GM23338 (cell line): ENCODE data around the gene TPST2. TPM values are rescaled to one million over a fixed set of nuclear protein-coding genes. Genes with fewer than 3 reads are reported as not detected.

ENCODE experiments used
- ATAC-seq: fragments of 200-7000 bp; cut with Tn5 transposase; 3 replicates; pipeline ENCODE4 v1.9.1; 2020
- DNase-seq: peaks from one replicate; pipeline ENCODE4 v3.0.0-alpha.2; 2015; ENCODE audit warnings: low spot score
- H2AFZ ChIP-seq: fragments of 200-600 bp; sonication (generic); 2 replicates; pipeline ENCODE4 v1.8.0; 2016; ENCODE audit warnings: antibody characterized with exemption, mild to moderate bottlenecking, moderate library complexity
- H3F3A ChIP-seq: fragments of 200-600 bp; sonication (generic); replicated peaks from 2 replicates; pipeline ENCODE4 v1.8.0; 2017; ENCODE audit warnings: antibody characterized with exemption, mixed run types, low read depth
- H3K27ac ChIP-seq: fragments of 200-600 bp; sonication (generic); 2 replicates; pipeline ENCODE4 v1.6.1; 2016; ENCODE audit warnings: low read depth
- H3K27me3 ChIP-seq: fragments of 200-600 bp; sonication (generic); 2 replicates; pipeline ENCODE4 v1.8.0; 2016; ENCODE audit warnings: mild to moderate bottlenecking, mixed run types, moderate library complexity; ENCODE audit not compliant: insufficient read depth
- H3K36me3 ChIP-seq: fragments of 200-600 bp; sonication (generic); 2 replicates; pipeline ENCODE4 v1.8.0; 2016; ENCODE audit warnings: mild to moderate bottlenecking; ENCODE audit not compliant: insufficient read depth
- H3K4me1 ChIP-seq: fragments of 200-600 bp; sonication (generic); 2 replicates; pipeline ENCODE4 v1.8.0; 2016; ENCODE audit warnings: mild to moderate bottlenecking, moderate library complexity; ENCODE audit not compliant: insufficient read depth
- H3K4me2 ChIP-seq: fragments of 200-600 bp; sonication (generic); 2 replicates; pipeline ENCODE4 v1.7.1; 2017; ENCODE audit warnings: mixed run types
- H3K4me3 ChIP-seq: fragments of 200-600 bp; sonication (generic); 2 replicates; pipeline ENCODE4 v1.6.1; 2016; ENCODE audit warnings: mixed run types
- H3K79me2 ChIP-seq: fragments of 200-600 bp; sonication (generic); replicated peaks from 2 replicates; pipeline ENCODE4 v1.8.0; 2017; ENCODE audit warnings: mild to moderate bottlenecking; ENCODE audit not compliant: insufficient read depth
- H3K9me2 ChIP-seq: fragments of 200-600 bp; sonication (generic); 2 replicates; pipeline ENCODE4 v1.8.0; 2017; ENCODE audit not compliant: insufficient read depth
- H4K20me1 ChIP-seq: fragments of 200-600 bp; sonication (generic); replicated peaks from 2 replicates; pipeline ENCODE4 v1.8.0; 2017; ENCODE audit warnings: mild to moderate bottlenecking; ENCODE audit not compliant: insufficient read depth
- H3K27ac Mint-ChIP-seq: 2 replicates; pipeline ENCODE4 v1.8.0; 2020; ENCODE audit warnings: inconsistent platforms, mild to moderate bottlenecking, moderate library complexity, mixed read lengths
- H3K27me3 Mint-ChIP-seq: 3 replicates; pipeline ENCODE4 v1.8.0; 2022; ENCODE audit warnings: low read depth, mild to moderate bottlenecking, moderate library complexity, mixed read lengths, inconsistent platforms; ENCODE audit not compliant: insufficient read depth, poor library complexity
- H3K36me3 Mint-ChIP-seq: 3 replicates; pipeline ENCODE4 v1.8.0; 2021; ENCODE audit warnings: low read depth, mild to moderate bottlenecking, inconsistent platforms, moderate library complexity, mixed read lengths
- H3K4me1 Mint-ChIP-seq: 3 replicates; pipeline ENCODE4 v1.8.0; 2020; ENCODE audit warnings: mild to moderate bottlenecking, inconsistent platforms, mixed read lengths
- H3K4me3 Mint-ChIP-seq: 3 replicates; pipeline ENCODE4 v1.8.0; 2021; ENCODE audit warnings: moderate library complexity, mild to moderate bottlenecking, inconsistent platforms, mixed read lengths
- H3K9me3 Mint-ChIP-seq: 3 replicates; pipeline ENCODE4 v1.8.0; 2020; ENCODE audit warnings: moderate library complexity, mild to moderate bottlenecking, inconsistent platforms, mixed read lengths
- CREB1 ChIP-seq: fragments of 250-450 bp; sonication (Bioruptor Pico); IDR thresholded peaks from 2 replicates; pipeline ENCODE4 v1.5.0; 2020; ENCODE audit warnings: low read depth, mild to moderate bottlenecking, moderate library complexity
- JUNB ChIP-seq: IDR thresholded peaks from one replicate; pipeline ENCODE4 v1.6.1; 2016; ENCODE audit warnings: antibody characterized with exemption; ENCODE audit not compliant: unreplicated experiment
- NANOG ChIP-seq: IDR thresholded peaks from 2 replicates; pipeline ENCODE4 v1.6.1; 2016; ENCODE audit warnings: antibody characterized with exemption, borderline replicate concordance
- POLR2AphosphoS5 ChIP-seq: IDR thresholded peaks from 2 replicates; pipeline ENCODE4 v1.6.1; 2016; ENCODE audit warnings: antibody characterized with exemption, low read depth
- STAT1 ChIP-seq: IDR thresholded peaks from one replicate; pipeline ENCODE4 v1.6.1; 2016; ENCODE audit warnings: antibody characterized with exemption; ENCODE audit not compliant: unreplicated experiment
- ZNF331 ChIP-seq: fragments of 250-450 bp; sonication (Bioruptor Pico); IDR thresholded peaks from 2 replicates; pipeline ENCODE4 v1.5.0; 2020; ENCODE audit warnings: low read depth, mild to moderate bottlenecking, moderate library complexity
- polyA plus RNA-seq: library from polyadenylated mRNA; unstranded; fragments of >200 nt; fragmentation: Nextera tagmentation; extraction: Ambion mirVana; gene quantifications from 2 replicates; pipeline ENCODE4 v1.2.1, GENCODE V29; 2016
- total RNA-seq: library from RNA; depleted of rRNA; stranded (reverse); fragments of >200 nt; shearing (Covaris generic); gene quantifications from 2 replicates; pipeline ENCODE4 v1.2.3, GENCODE V29; 2014
- TF ChIP-seq, protein P1 (sequence below): IDR thresholded peaks from one replicate; pipeline ENCODE4 v1.6.1; 2018; ENCODE audit warnings: antibody characterized with exemption; ENCODE audit not compliant: unreplicated experiment
- TF ChIP-seq, protein P2 (sequence below): fragments of 250-450 bp; sonication (Bioruptor Pico); IDR thresholded peaks from 2 replicates; pipeline ENCODE4 v1.5.0; 2020; ENCODE audit warnings: mild to moderate bottlenecking, moderate library complexity
- TF ChIP-seq, protein P3 (sequence below): IDR thresholded peaks from 2 replicates; pipeline ENCODE4 v1.6.1; 2016; ENCODE audit warnings: antibody characterized with exemption

Gene TPST2
- total and polyA plus RNA-seq, 2 experiments from 2014 or later = 37.9 to 127 TPM

DNA sequence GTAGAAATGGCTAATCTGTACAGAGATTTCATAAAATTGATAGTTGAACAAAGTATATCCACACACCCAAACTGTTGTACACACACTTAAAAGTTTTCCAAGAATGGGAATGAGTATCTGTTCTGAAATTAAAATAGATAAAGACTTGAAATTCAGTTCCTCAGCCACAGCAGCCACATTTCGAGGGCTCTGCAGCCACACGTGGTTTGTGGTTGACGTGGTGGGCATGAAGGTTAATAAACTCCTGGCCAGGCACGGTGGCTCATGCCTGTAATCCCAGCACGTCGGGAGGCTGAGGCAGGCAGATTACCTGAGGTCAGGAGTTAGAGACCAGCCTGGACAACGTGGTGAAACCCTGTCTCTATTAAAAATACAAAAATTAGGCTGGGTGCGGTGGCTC is 24.0 kb downstream of the TPST2 start (continued):
- TF ChIP-seq, protein P1, sequence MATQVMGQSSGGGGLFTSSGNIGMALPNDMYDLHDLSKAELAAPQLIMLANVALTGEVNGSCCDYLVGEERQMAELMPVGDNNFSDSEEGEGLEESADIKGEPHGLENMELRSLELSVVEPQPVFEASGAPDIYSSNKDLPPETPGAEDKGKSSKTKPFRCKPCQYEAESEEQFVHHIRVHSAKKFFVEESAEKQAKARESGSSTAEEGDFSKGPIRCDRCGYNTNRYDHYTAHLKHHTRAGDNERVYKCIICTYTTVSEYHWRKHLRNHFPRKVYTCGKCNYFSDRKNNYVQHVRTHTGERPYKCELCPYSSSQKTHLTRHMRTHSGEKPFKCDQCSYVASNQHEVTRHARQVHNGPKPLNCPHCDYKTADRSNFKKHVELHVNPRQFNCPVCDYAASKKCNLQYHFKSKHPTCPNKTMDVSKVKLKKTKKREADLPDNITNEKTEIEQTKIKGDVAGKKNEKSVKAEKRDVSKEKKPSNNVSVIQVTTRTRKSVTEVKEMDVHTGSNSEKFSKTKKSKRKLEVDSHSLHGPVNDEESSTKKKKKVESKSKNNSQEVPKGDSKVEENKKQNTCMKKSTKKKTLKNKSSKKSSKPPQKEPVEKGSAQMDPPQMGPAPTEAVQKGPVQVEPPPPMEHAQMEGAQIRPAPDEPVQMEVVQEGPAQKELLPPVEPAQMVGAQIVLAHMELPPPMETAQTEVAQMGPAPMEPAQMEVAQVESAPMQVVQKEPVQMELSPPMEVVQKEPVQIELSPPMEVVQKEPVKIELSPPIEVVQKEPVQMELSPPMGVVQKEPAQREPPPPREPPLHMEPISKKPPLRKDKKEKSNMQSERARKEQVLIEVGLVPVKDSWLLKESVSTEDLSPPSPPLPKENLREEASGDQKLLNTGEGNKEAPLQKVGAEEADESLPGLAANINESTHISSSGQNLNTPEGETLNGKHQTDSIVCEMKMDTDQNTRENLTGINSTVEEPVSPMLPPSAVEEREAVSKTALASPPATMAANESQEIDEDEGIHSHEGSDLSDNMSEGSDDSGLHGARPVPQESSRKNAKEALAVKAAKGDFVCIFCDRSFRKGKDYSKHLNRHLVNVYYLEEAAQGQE = no peak

DNA sequence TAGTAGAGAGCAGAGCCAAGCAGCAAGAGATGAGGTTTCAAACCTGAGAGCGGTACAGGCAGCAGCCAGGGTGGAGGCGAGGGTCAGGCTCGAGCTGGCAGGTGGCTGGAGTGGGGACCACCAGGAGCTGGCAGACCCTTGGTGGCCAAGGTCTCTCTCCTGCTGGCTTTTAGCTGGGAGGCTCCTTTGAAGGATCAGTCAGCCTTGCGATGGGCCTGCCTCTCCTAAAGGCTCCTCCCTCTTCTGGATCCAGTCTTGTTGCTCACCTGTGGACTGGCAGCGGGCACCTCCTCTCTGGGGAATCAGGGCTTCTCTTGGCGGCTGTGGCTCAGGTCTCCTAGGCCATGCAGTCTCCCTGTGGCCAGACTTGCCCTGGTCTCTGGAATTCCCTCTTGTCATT is 24.8 kb downstream of the TPST2 start:
- Histone ChIP-seq H4K20me1 (peaks cover 6% of the 10 kb centered on the region; the same call in 1 of the 2 replicates), H3K9me2 (no peaks in the 10 kb centered on the region), H3K4me2 (no peak overlapping the region), H3F3A (peaks cover 22% of the 10 kb centered on the region), H3K36me3 (no peaks in the 10 kb centered on the region), H3K4me3 (no peak overlapping the region), H3K27ac (peak overlapping the region; percentile 75), H3K79me2 (peaks cover 88% of the 10 kb centered on the region), H3K4me1 (peaks cover 66% of the 10 kb centered on the region), H3K27me3 (no peaks in the 10 kb centered on the region), H2AFZ (no peak overlapping the region)
- Mint-ChIP-seq H3K4me1 (peaks cover 70% of the 10 kb centered on the region), H3K27ac (peak overlapping the region; percentile 74; the same call in 1 of the 2 replicates), H3K27me3 (peaks cover 7% of the 10 kb centered on the region), H3K4me3 (no peak overlapping the region), H3K9me3 (peaks cover 2% of the 10 kb centered on the region; the same call in 1 of the 3 replicates), H3K36me3 (peaks cover 17% of the 10 kb centered on the region)
- ATAC-seq = peak; percentile 21
- no peak for DNase-seq
- TF ChIP-seq, protein P2, sequence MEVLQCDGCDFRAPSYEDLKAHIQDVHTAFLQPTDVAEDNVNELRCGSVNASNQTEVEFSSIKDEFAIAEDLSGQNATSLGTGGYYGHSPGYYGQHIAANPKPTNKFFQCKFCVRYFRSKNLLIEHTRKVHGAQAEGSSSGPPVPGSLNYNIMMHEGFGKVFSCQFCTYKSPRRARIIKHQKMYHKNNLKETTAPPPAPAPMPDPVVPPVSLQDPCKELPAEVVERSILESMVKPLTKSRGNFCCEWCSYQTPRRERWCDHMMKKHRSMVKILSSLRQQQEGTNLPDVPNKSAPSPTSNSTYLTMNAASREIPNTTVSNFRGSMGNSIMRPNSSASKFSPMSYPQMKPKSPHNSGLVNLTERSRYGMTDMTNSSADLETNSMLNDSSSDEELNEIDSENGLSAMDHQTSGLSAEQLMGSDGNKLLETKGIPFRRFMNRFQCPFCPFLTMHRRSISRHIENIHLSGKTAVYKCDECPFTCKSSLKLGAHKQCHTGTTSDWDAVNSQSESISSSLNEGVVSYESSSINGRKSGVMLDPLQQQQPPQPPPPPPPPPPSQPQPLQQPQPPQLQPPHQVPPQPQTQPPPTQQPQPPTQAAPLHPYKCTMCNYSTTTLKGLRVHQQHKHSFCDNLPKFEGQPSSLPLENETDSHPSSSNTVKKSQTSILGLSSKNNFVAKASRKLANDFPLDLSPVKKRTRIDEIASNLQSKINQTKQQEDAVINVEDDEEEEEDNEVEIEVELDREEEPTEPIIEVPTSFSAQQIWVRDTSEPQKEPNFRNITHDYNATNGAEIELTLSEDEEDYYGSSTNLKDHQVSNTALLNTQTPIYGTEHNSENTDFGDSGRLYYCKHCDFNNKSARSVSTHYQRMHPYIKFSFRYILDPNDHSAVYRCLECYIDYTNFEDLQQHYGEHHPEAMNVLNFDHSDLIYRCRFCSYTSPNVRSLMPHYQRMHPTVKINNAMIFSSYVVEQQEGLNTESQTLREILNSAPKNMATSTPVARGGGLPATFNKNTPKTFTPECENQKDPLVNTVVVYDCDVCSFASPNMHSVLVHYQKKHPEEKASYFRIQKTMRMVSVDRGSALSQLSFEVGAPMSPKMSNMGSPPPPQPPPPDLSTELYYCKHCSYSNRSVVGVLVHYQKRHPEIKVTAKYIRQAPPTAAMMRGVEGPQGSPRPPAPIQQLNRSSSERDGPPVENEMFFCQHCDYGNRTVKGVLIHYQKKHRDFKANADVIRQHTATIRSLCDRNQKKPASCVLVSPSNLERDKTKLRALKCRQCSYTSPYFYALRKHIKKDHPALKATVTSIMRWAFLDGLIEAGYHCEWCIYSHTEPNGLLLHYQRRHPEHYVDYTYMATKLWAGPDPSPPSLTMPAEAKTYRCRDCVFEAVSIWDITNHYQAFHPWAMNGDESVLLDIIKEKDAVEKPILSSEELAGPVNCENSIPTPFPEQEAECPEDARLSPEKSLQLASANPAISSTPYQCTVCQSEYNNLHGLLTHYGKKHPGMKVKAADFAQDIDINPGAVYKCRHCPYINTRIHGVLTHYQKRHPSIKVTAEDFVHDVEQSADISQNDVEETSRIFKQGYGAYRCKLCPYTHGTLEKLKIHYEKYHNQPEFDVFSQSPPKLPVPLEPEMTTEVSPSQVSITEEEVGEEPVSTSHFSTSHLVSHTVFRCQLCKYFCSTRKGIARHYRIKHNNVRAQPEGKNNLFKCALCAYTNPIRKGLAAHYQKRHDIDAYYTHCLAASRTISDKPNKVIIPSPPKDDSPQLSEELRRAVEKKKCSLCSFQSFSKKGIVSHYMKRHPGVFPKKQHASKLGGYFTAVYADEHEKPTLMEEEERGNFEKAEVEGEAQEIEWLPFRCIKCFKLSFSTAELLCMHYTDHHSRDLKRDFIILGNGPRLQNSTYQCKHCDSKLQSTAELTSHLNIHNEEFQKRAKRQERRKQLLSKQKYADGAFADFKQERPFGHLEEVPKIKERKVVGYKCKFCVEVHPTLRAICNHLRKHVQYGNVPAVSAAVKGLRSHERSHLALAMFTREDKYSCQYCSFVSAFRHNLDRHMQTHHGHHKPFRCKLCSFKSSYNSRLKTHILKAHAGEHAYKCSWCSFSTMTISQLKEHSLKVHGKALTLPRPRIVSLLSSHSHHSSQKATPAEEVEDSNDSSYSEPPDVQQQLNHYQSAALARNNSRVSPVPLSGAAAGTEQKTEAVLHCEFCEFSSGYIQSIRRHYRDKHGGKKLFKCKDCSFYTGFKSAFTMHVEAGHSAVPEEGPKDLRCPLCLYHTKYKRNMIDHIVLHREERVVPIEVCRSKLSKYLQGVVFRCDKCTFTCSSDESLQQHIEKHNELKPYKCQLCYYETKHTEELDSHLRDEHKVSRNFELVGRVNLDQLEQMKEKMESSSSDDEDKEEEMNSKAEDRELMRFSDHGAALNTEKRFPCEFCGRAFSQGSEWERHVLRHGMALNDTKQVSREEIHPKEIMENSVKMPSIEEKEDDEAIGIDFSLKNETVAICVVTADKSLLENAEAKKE = no peak
- TF ChIP-seq ZNF331 (CRISPR knock-in tag) = no peak
- TF ChIP-seq, protein P3, sequence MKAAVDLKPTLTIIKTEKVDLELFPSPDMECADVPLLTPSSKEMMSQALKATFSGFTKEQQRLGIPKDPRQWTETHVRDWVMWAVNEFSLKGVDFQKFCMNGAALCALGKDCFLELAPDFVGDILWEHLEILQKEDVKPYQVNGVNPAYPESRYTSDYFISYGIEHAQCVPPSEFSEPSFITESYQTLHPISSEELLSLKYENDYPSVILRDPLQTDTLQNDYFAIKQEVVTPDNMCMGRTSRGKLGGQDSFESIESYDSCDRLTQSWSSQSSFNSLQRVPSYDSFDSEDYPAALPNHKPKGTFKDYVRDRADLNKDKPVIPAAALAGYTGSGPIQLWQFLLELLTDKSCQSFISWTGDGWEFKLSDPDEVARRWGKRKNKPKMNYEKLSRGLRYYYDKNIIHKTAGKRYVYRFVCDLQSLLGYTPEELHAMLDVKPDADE = no peak
- no peak for TF ChIP-seq CREB1 (CRISPR knock-in tag)
- no peak for TF ChIP-seq STAT1
- TF ChIP-seq, protein P1 = no peak
- TF ChIP-seq JUNB = no peak
- no peak for TF ChIP-seq NANOG
- TF ChIP-seq POLR2AphosphoS5 = no peak
